GM23338 (cell line): ENCODE data around the gene VDAC1. TPM values are rescaled to one million over a fixed set of nuclear protein-coding genes. Genes with fewer than 3 reads are reported as not detected.
A peak's percentile ranks its signal among the peaks of the same experiment; 100 is the strongest.
"Not testable (repeated sequence)": the region's sequence is repeated elsewhere in the genome, so short reads cannot be mapped to it uniquely, and the experiment has no call there.

Experiments used
- ATAC-seq: fragments of 200-7000 bp; cut with Tn5 transposase; 3 replicates; pipeline ENCODE4 v1.9.1; 2020
- DNase-seq: peaks from one replicate; pipeline ENCODE4 v3.0.0-alpha.2; 2015; ENCODE audit warnings: low spot score
- H2AFZ ChIP-seq: fragments of 200-600 bp; sonication (generic); 2 replicates; pipeline ENCODE4 v1.8.0; 2016; ENCODE audit warnings: antibody characterized with exemption, mild to moderate bottlenecking, moderate library complexity
- H3F3A ChIP-seq: fragments of 200-600 bp; sonication (generic); replicated peaks from 2 replicates; pipeline ENCODE4 v1.8.0; 2017; ENCODE audit warnings: antibody characterized with exemption, mixed run types, low read depth
- H3K27ac ChIP-seq: fragments of 200-600 bp; sonication (generic); 2 replicates; pipeline ENCODE4 v1.6.1; 2016; ENCODE audit warnings: low read depth
- H3K27me3 ChIP-seq: fragments of 200-600 bp; sonication (generic); 2 replicates; pipeline ENCODE4 v1.8.0; 2016; ENCODE audit warnings: mild to moderate bottlenecking, mixed run types, moderate library complexity; ENCODE audit not compliant: insufficient read depth
- H3K36me3 ChIP-seq: fragments of 200-600 bp; sonication (generic); 2 replicates; pipeline ENCODE4 v1.8.0; 2016; ENCODE audit warnings: mild to moderate bottlenecking; ENCODE audit not compliant: insufficient read depth
- H3K4me1 ChIP-seq: fragments of 200-600 bp; sonication (generic); 2 replicates; pipeline ENCODE4 v1.8.0; 2016; ENCODE audit warnings: mild to moderate bottlenecking, moderate library complexity; ENCODE audit not compliant: insufficient read depth
- H3K4me2 ChIP-seq: fragments of 200-600 bp; sonication (generic); 2 replicates; pipeline ENCODE4 v1.7.1; 2017; ENCODE audit warnings: mixed run types
- H3K4me3 ChIP-seq: fragments of 200-600 bp; sonication (generic); 2 replicates; pipeline ENCODE4 v1.6.1; 2016; ENCODE audit warnings: mixed run types
- H3K79me2 ChIP-seq: fragments of 200-600 bp; sonication (generic); replicated peaks from 2 replicates; pipeline ENCODE4 v1.8.0; 2017; ENCODE audit warnings: mild to moderate bottlenecking; ENCODE audit not compliant: insufficient read depth
- H3K9me2 ChIP-seq: fragments of 200-600 bp; sonication (generic); 2 replicates; pipeline ENCODE4 v1.8.0; 2017; ENCODE audit not compliant: insufficient read depth
- H4K20me1 ChIP-seq: fragments of 200-600 bp; sonication (generic); replicated peaks from 2 replicates; pipeline ENCODE4 v1.8.0; 2017; ENCODE audit warnings: mild to moderate bottlenecking; ENCODE audit not compliant: insufficient read depth
- H3K27ac Mint-ChIP-seq: 2 replicates; pipeline ENCODE4 v1.8.0; 2020; ENCODE audit warnings: inconsistent platforms, mild to moderate bottlenecking, moderate library complexity, mixed read lengths
- H3K27me3 Mint-ChIP-seq: 3 replicates; pipeline ENCODE4 v1.8.0; 2022; ENCODE audit warnings: low read depth, mild to moderate bottlenecking, moderate library complexity, mixed read lengths, inconsistent platforms; ENCODE audit not compliant: insufficient read depth, poor library complexity
- H3K36me3 Mint-ChIP-seq: 3 replicates; pipeline ENCODE4 v1.8.0; 2021; ENCODE audit warnings: low read depth, mild to moderate bottlenecking, inconsistent platforms, moderate library complexity, mixed read lengths
- H3K4me1 Mint-ChIP-seq: 3 replicates; pipeline ENCODE4 v1.8.0; 2020; ENCODE audit warnings: mild to moderate bottlenecking, inconsistent platforms, mixed read lengths
- H3K4me3 Mint-ChIP-seq: 3 replicates; pipeline ENCODE4 v1.8.0; 2021; ENCODE audit warnings: moderate library complexity, mild to moderate bottlenecking, inconsistent platforms, mixed read lengths
- H3K9me3 Mint-ChIP-seq: 3 replicates; pipeline ENCODE4 v1.8.0; 2020; ENCODE audit warnings: moderate library complexity, mild to moderate bottlenecking, inconsistent platforms, mixed read lengths
- CTCF ChIP-seq, 2 experiments: fragments of 200-600 bp in 1 of 2; sonication (generic) in 1 of 2; conservative IDR thresholded peaks; 2 replicates each; pipeline versions ENCODE4 v1.5.1 to v1.6.1; 2016 to 2017; ENCODE audit warnings: antibody characterized with exemption in 2 of 2, low read depth in 2 of 2, mild to moderate bottlenecking in 2 of 2, moderate library complexity in 1 of 2
- ETS1 ChIP-seq: IDR thresholded peaks from 2 replicates; pipeline ENCODE4 v1.6.1; 2016; ENCODE audit warnings: antibody characterized with exemption
- EZH2phosphoT487 ChIP-seq: fragments of 200-600 bp; sonication (generic); IDR thresholded peaks from one replicate; pipeline ENCODE4 v1.8.1; 2018; ENCODE audit warnings: antibody characterized with exemption; ENCODE audit not compliant: unreplicated experiment
- NANOG ChIP-seq: IDR thresholded peaks from 2 replicates; pipeline ENCODE4 v1.6.1; 2016; ENCODE audit warnings: antibody characterized with exemption, borderline replicate concordance
- POLR2AphosphoS5 ChIP-seq: IDR thresholded peaks from 2 replicates; pipeline ENCODE4 v1.6.1; 2016; ENCODE audit warnings: antibody characterized with exemption, low read depth
- ZNF331 ChIP-seq: fragments of 250-450 bp; sonication (Bioruptor Pico); IDR thresholded peaks from 2 replicates; pipeline ENCODE4 v1.5.0; 2020; ENCODE audit warnings: low read depth, mild to moderate bottlenecking, moderate library complexity
- ZNF462 ChIP-seq: fragments of 250-450 bp; sonication (Bioruptor Pico); IDR thresholded peaks from 2 replicates; pipeline ENCODE4 v1.5.0; 2020; ENCODE audit warnings: mild to moderate bottlenecking, moderate library complexity
- polyA plus RNA-seq: library from polyadenylated mRNA; unstranded; fragments of >200 nt; fragmentation: Nextera tagmentation; extraction: Ambion mirVana; gene quantifications from 2 replicates; pipeline ENCODE4 v1.2.1, GENCODE V29; 2016
- total RNA-seq: library from RNA; depleted of rRNA; stranded (reverse); fragments of >200 nt; shearing (Covaris generic); gene quantifications from 2 replicates; pipeline ENCODE4 v1.2.3, GENCODE V29; 2014

The VDAC1 gene
- total and polyA plus RNA-seq, 2 experiments from 2014 or later: 300 to 329 TPM

GRCh38 chr5:133977161-133977787 lies 27.5 kb downstream of the VDAC1 start:
- Histone ChIP-seq H3K9me2 (no peaks in the 10 kb centered on the region), H3K27ac (peak overlapping the region; percentile 48), H2AFZ (no peak overlapping the region), H3K4me3 (no peak overlapping the region), H3F3A (peaks cover 4% of the 10 kb centered on the region; the same call in 1 of the 2 replicates), H3K79me2 (peaks cover 21% of the 10 kb centered on the region; the same call in 1 of the 2 replicates), H3K27me3 (no peaks in the 10 kb centered on the region), H4K20me1 (peaks cover 20% of the 10 kb centered on the region), H3K4me1 (peaks cover 12% of the 10 kb centered on the region; the same call in 1 of the 2 replicates), H3K4me2 (peak overlapping the region; percentile 36; the same call in 1 of the 2 replicates), H3K36me3 (peaks cover 48% of the 10 kb centered on the region)
- ATAC-seq (no peak; the same call in 2 of the 3 replicates), DNase-seq (no peak)
- Mint-ChIP-seq H3K27ac (no peak overlapping the region; the same call in 1 of the 2 replicates), H3K4me1 (peaks cover 6% of the 10 kb centered on the region; the same call in 2 of the 3 replicates), H3K36me3 (peaks cover 86% of the 10 kb centered on the region), H3K27me3 (no peaks in the 10 kb centered on the region), H3K9me3 (no peaks in the 10 kb centered on the region), H3K4me3 (no peak overlapping the region)
- TF ChIP-seq ZNF331 (CRISPR knock-in tag) (no peak), POLR2AphosphoS5 (no peak), CTCF (conservative IDR thresholded peaks at IDR 0.05; ENCODE audit: low read depth in 2 of 2) (no peak), ETS1 (no peak)

- not testable (repeated sequence) for ATAC-seq, H3K27me3 Mint-ChIP-seq, H3K4me3 Mint-ChIP-seq, H3K4me2 ChIP-seq, H3K9me2 ChIP-seq, H3F3A ChIP-seq, H3K4me1 Mint-ChIP-seq, DNase-seq, H3K9me3 Mint-ChIP-seq, H3K27ac ChIP-seq, H3K27me3 ChIP-seq, H3K4me3 ChIP-seq, H3K27ac Mint-ChIP-seq, H2AFZ ChIP-seq
- Histone ChIP-seq H4K20me1 (peaks cover 20% of the 10 kb centered on the region), H3K4me1 (peaks cover 12% of the 10 kb centered on the region; the same call in 1 of the 2 replicates), H3K79me2 (peaks cover 10% of the 10 kb centered on the region; the same call in 1 of the 2 replicates), H3K36me3 (peaks cover 56% of the 10 kb centered on the region)
- H3K36me3 Mint-ChIP-seq: peaks cover 78% of the 10 kb centered on the region
These were observed 29.2 kb downstream of the VDAC1 start for GRCh38 chr5:133975546-133975945.

- H3K4me3 Mint-ChIP-seq: no peak overlapping the region
- H3K79me2 ChIP-seq: peaks cover 10% of the 10 kb centered on the region; the same call in 1 of the 2 replicates
- no peak for DNase-seq
- H3F3A ChIP-seq: peaks cover 11% of the 10 kb centered on the region
- peaks cover 20% of the 10 kb centered on the region for H4K20me1 ChIP-seq
- peaks cover 6% of the 10 kb centered on the region; the same call in 2 of the 3 replicates for H3K4me1 Mint-ChIP-seq
- no peak overlapping the region for H3K27ac ChIP-seq
- no peak overlapping the region for H3K27ac Mint-ChIP-seq
- no peaks in the 10 kb centered on the region for H3K9me2 ChIP-seq
- no peaks in the 10 kb centered on the region for H3K27me3 ChIP-seq
- peaks cover 54% of the 10 kb centered on the region for H3K36me3 ChIP-seq
- H3K27me3 Mint-ChIP-seq: peaks cover 7% of the 10 kb centered on the region
- H3K36me3 Mint-ChIP-seq: peaks cover 69% of the 10 kb centered on the region
- H3K9me3 Mint-ChIP-seq: no peaks in the 10 kb centered on the region
- H2AFZ ChIP-seq: no peak overlapping the region
- peaks cover 12% of the 10 kb centered on the region; the same call in 1 of the 2 replicates for H3K4me1 ChIP-seq
- ATAC-seq: no peak
- H3K4me2 ChIP-seq: no peak overlapping the region
- no peak overlapping the region for H3K4me3 ChIP-seq
- TF ChIP-seq ZNF462 (CRISPR knock-in tag) (no peak), EZH2phosphoT487 (no peak), NANOG (no peak)
These were observed 30.6 kb downstream of the VDAC1 start for GRCh38 chr5:133974142-133974541.
